HCT116 (cell line): ENCODE data around the gene SF3B5. TPM values are rescaled to one million over a fixed set of nuclear protein-coding genes. Genes with fewer than 3 reads are reported as not detected.

ENCODE experiments used
- ATAC-seq: fragments of 200-7000 bp; cut with Tn5 transposase; 2 replicates; pipeline ENCODE4 v1.9.1; 2020; ENCODE audit warnings: mild to moderate bottlenecking, moderate library complexity
- BruUV-seq: library from RNA; stranded (reverse); fragments of 400-500 nt; replicated peaks from 2 replicates; lab custom pipeline; 2021; lab: Mats Ljungman, UMichigan
- CTCF ChIA-PET: fragments of 300-600 bp; sonication (Branson Sonifier 250); formaldehyde crosslinking; loops from one replicate; lab custom pipeline; 2021; ENCODE audit warnings: antibody characterized with exemption; lab: Charles Lee
- POLR2A ChIA-PET: fragments of 300-600, 350-600 bp; sonication (Branson Sonifier 250); formaldehyde crosslinking; loops from one replicate; lab custom pipeline; 2021; ENCODE audit warnings: antibody characterized with exemption; lab: Charles Lee
- RAD21 ChIA-PET, 2 experiments: fragments of 300-600 bp; sonication (Branson Sonifier 250); formaldehyde crosslinking; loops; one replicate each; lab custom pipeline; 2023; ENCODE audit warnings: low total read pairs in 2 of 2; ENCODE audit not compliant: uncharacterized antibody in 2 of 2, unreplicated experiment in 2 of 2, low non-redundant PET in 1 of 2; lab: Charles Lee
- DNase-seq: peaks from one replicate; pipeline ENCODE4 v3.0.0-alpha.2; 2010; ENCODE audit warnings: low read depth, low spot score
- H2AFZ ChIP-seq: fragments of 200-600 bp; shearing (Covaris generic), sonication (generic); 2 replicates; pipeline ENCODE4 v1.6.1; 2017; ENCODE audit warnings: low read depth, mixed run types, mixed read lengths, antibody characterized with exemption, low read length; ENCODE audit not compliant: poor library complexity, severe bottlenecking
- H3K27ac ChIP-seq: 2 replicates; pipeline ENCODE4 v1.5.1; 2012; ENCODE audit warnings: low read depth, low read length
- H3K27me3 ChIP-seq: fragments of 200-600 bp; sonication (generic); 2 replicates; pipeline ENCODE4 v1.6.1; 2016; ENCODE audit warnings: mixed run types, low read length, mixed read lengths; ENCODE audit not compliant: insufficient read depth
- H3K36me3 ChIP-seq, 2 experiments: fragments of 200-500 bp in 1 of 2; fragments of 200-600 bp in 1 of 2; sonication (Bioruptor generic) in 1 of 2; sonication (generic) in 1 of 2; 2 replicates each; pipeline versions ENCODE4 v1.5.1 to v1.6.1; 2014 to 2016; ENCODE audit warnings: low read length in 2 of 2, inconsistent platforms in 1 of 2, mixed read lengths in 1 of 2, mixed run types in 1 of 2; ENCODE audit not compliant: insufficient read depth in 2 of 2, control insufficient read depth in 1 of 2
- H3K4me1 ChIP-seq, 2 experiments: fragments of 200-600 bp in 1 of 2; sonication (generic) in 1 of 2; 2 replicates each; pipeline versions ENCODE4 v1.5.1 to v1.6.1; 2012 to 2017; ENCODE audit warnings: low read length in 2 of 2, inconsistent platforms in 1 of 2, mild to moderate bottlenecking in 1 of 2, mixed read lengths in 1 of 2, mixed run types in 1 of 2, moderate library complexity in 1 of 2; ENCODE audit not compliant: insufficient read depth in 2 of 2, control insufficient read depth in 1 of 2
- H3K4me2 ChIP-seq: fragments of 200-600 bp; sonication (generic); 2 replicates; pipeline ENCODE4 v1.6.1; 2017; ENCODE audit warnings: mixed run types, low read length, mixed read lengths
- H3K4me3 ChIP-seq, 2 experiments: fragments of 200-600 bp in 1 of 2; sonication (generic) in 1 of 2; replicated peaks in 1 of 2; 2 replicates each; pipeline ENCODE4 v1.5.1; 2011 to 2016; ENCODE audit warnings: low read length in 2 of 2, control low read depth in 1 of 2, low read depth in 1 of 2, mild to moderate bottlenecking in 1 of 2, mixed read lengths in 1 of 2, mixed run types in 1 of 2
- H3K79me2 ChIP-seq: fragments of 200-600 bp; sonication (generic); 2 replicates; pipeline ENCODE4 v1.6.1; 2017; ENCODE audit warnings: mild to moderate bottlenecking, mixed run types, low read length, moderate library complexity, mixed read lengths; ENCODE audit not compliant: insufficient read depth
- H3K9ac ChIP-seq: fragments of 200-600 bp; sonication (generic); 2 replicates; pipeline ENCODE4 v1.6.1; 2016; ENCODE audit warnings: low read length, mixed read lengths
- H3K9me2 ChIP-seq: fragments of 200-600 bp; sonication (generic), shearing (Covaris generic); 2 replicates; pipeline ENCODE4 v1.6.1; 2017; ENCODE audit warnings: mixed run types, mild to moderate bottlenecking, moderate library complexity; ENCODE audit not compliant: insufficient read depth
- H3K9me3 ChIP-seq, 2 experiments: fragments of 200-500 bp in 1 of 2; fragments of 200-600 bp in 1 of 2; sonication (Bioruptor generic) in 1 of 2; sonication (generic) in 1 of 2; 2 replicates each; pipeline ENCODE4 v1.6.1; 2014 to 2017; ENCODE audit warnings: low read length in 2 of 2, mixed read lengths in 2 of 2, inconsistent platforms in 1 of 2, low read depth in 1 of 2, mild to moderate bottlenecking in 1 of 2, mixed run types in 1 of 2, moderate library complexity in 1 of 2; ENCODE audit not compliant: control insufficient read depth in 1 of 2, insufficient read depth in 1 of 2
- H4K20me1 ChIP-seq: fragments of 200-600 bp; sonication (generic), shearing (Covaris generic); 2 replicates; pipeline ENCODE4 v1.6.1; 2017; ENCODE audit warnings: mixed run types, mild to moderate bottlenecking, moderate library complexity; ENCODE audit not compliant: insufficient read depth
- CBX3 ChIP-seq: IDR thresholded peaks from 2 replicates; pipeline ENCODE4 v1.6.1; 2012; ENCODE audit warnings: low read depth
- CEBPB ChIP-seq: IDR thresholded peaks from 2 replicates; pipeline ENCODE4 v1.6.1; 2012; ENCODE audit warnings: low read depth
- CTCF ChIP-seq, 3 experiments: fragments of 200-600 bp in 1 of 3; sonication (generic) in 1 of 3; IDR thresholded peaks in 2 of 3; conservative IDR thresholded peaks in 1 of 3; 2 replicates each; pipeline ENCODE4 v1.5.1; 2012 to 2017; ENCODE audit warnings: low read depth in 2 of 3, low read length in 2 of 3, antibody characterized with exemption in 1 of 3, borderline replicate concordance in 1 of 3, control low read depth in 1 of 3, mild to moderate bottlenecking in 1 of 3, mixed read lengths in 1 of 3, mixed run types in 1 of 3, moderate library complexity in 1 of 3; ENCODE audit not compliant: insufficient read depth in 1 of 3
- EGR1 ChIP-seq: IDR thresholded peaks from 2 replicates; pipeline ENCODE4 v1.6.1; 2012; ENCODE audit warnings: low read depth
- EZH2 ChIP-seq: fragments of 200-600 bp; sonication (generic); IDR thresholded peaks from 2 replicates; pipeline ENCODE4 v1.6.1; 2017; ENCODE audit warnings: antibody characterized with exemption, mixed run types
- EZH2phosphoT487 ChIP-seq: fragments of 200-600 bp; IDR thresholded peaks from 2 replicates; pipeline ENCODE4 v1.6.1; 2018; ENCODE audit warnings: antibody characterized with exemption, borderline replicate concordance
- FOSL1 ChIP-seq: IDR thresholded peaks from 2 replicates; pipeline ENCODE4 v1.6.1; 2012; ENCODE audit warnings: low read depth
- MAX ChIP-seq: IDR thresholded peaks from 2 replicates; pipeline ENCODE4 v1.6.1; 2012
- POLR2A ChIP-seq: IDR thresholded peaks from 2 replicates; pipeline ENCODE4 v1.7.0; 2011; ENCODE audit warnings: borderline replicate concordance; ENCODE audit not compliant: insufficient read depth, insufficient read length; ENCODE audit errors: extremely low read depth
- POLR2AphosphoS5 ChIP-seq: IDR thresholded peaks from 2 replicates; pipeline ENCODE4 v1.6.1; 2011; ENCODE audit warnings: mild to moderate bottlenecking, low read depth, low read length, moderate library complexity
- RAD21 ChIP-seq: IDR thresholded peaks from 2 replicates; pipeline ENCODE4 v1.6.1; 2012; ENCODE audit warnings: low read depth, mild to moderate bottlenecking
- SIN3A ChIP-seq: IDR thresholded peaks from 2 replicates; pipeline ENCODE4 v1.6.1; 2012; ENCODE audit warnings: low read depth
- intact Hi-C: fragments of 100-400 bp; cut with micrococcal nuclease; formaldehyde crosslinking; loops from 2 replicates; pipeline ENCODE4 v1.10.0; 2022
- total RNA-seq: library from RNA; stranded (reverse); gene quantifications from one replicate; pipeline ENCODE4 v1.2.1, GENCODE V29; 2021; ENCODE audit not compliant: unreplicated experiment

SF3B5 gene
- total RNA-seq, 1 experiment from 2014 or later, result 173 TPM

DNA sequence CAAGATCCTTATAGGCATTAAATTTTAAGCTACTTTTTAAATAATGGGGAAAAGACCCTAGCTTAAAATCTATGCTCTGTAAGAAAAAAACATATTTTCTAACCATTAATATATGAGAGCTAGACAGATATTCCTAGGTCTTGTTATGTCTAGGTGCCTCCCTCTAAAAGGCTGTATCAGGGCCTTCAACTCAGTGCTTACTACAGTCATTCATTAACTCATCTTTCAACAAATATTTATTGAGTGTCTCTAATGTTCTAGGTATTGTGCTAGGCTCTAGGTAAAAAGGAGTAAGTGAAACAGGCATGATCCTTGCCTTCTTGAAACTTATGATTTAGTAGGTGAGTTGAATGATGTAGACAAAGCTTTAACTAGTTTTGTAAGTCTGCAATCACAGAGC is 48.5 kb upstream of the SF3B5 start (continued):
- TF ChIP-seq CTCF (IDR thresholded peaks at IDR 0.05 in 2 of 3, conservative IDR thresholded peaks at IDR 0.05 in 1 of 3; ENCODE audit: borderline replicate concordance in 1 of 3, insufficient read depth in 1 of 3, low read depth in 2 of 3, low read length in 2 of 3), result no peak
- no peak for TF ChIP-seq FOSL1
- no peak for TF ChIP-seq SIN3A

DNA sequence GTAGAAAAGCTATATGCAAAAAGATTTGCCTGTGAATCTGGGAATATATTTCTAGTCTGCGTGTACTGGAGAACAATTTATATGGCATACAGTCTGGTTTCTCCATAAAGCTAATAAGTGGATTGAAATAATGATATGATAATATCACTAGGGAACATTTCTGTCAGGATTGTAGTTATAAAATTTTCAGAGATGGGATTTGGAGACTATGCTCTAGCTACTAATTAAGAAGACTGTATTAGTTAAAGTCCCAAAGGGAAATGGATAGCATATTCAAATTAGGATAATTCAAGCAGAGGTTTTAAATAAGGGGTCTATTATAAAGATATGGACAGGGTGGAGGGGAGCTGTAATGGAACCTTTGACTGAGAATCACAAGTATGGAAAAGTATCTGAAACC is 47.7 kb upstream of the SF3B5 start:
- CTCF ChIA-PET, result no interaction called here
- Histone ChIP-seq H3K9me2 (no peaks in the 10 kb centered on the region), H3K9me3 (no peaks in the 10 kb centered on the region), H2AFZ (no peak overlapping the region), H3K27me3 (no peaks in the 10 kb centered on the region), H3K4me2 (no peak overlapping the region), H3K27ac (no peak overlapping the region), H4K20me1 (no peaks in the 10 kb centered on the region), H3K36me3 (no peaks in the 10 kb centered on the region), H3K4me3 (no peak overlapping the region), H3K79me2 (no peaks in the 10 kb centered on the region), H3K9ac (no peak overlapping the region), H3K4me1 (no peaks in the 10 kb centered on the region)
- ATAC-seq (no peak), DNase-seq (no peak)
- RAD21 ChIA-PET, result no interaction called here
- BruUV-seq, result no TSS peak
- TF ChIP-seq EZH2 (no peak), POLR2AphosphoS5 (no peak), CEBPB (no peak), FOSL1 (no peak), MAX (no peak), CBX3 (no peak), EZH2phosphoT487 (no peak), RAD21 (no peak), POLR2A (no peak), EGR1 (no peak)
- intact Hi-C loops, result no loop called here
- POLR2A ChIA-PET, result no interaction called here
